Measurements from ENCODE around the gene TRAF3IP3.

TRAF3IP3 gene

DNA sequence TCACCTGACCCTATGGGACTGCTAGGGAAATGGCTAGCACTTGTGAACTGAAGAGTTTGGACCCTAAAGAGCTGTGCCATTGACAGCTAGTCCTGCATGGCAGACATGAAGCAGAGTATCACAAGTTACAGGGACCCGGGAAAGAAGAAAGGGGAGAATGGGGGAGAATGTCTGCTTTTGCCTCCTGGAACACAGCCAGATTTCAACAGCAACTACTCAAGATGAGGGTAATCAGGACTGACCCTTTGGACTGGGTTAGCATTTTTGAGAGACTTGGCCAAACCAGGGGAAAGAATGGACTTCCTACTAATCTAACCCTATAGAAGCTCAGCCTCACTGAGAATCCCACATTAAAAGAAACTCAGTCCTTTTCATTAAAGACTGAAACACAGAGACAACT lies 63.2 kb downstream of the TRAF3IP3 start:
- Histone ChIP-seq H3K9ac (ENCODE audit: low read depth, low read length) (no peak overlapping the region), H3K9me3 (ENCODE audit: insufficient read depth, low read depth, low read length) (no peaks in the 10 kb centered on the region), H3K27ac (ENCODE audit: low read length) (no peak overlapping the region), H3K4me1 (ENCODE audit: insufficient read depth, low read length) (no peaks in the 10 kb centered on the region; the same call in 1 of the 2 replicates), H3K27me3 (ENCODE audit: insufficient read depth, low read length) (peaks cover 19% of the 10 kb centered on the region), H3K4me3 (ENCODE audit: low read length) (no peak overlapping the region), H3K36me3 (ENCODE audit: insufficient read depth, low read depth, low read length) (no peaks in the 10 kb centered on the region)

DNA sequence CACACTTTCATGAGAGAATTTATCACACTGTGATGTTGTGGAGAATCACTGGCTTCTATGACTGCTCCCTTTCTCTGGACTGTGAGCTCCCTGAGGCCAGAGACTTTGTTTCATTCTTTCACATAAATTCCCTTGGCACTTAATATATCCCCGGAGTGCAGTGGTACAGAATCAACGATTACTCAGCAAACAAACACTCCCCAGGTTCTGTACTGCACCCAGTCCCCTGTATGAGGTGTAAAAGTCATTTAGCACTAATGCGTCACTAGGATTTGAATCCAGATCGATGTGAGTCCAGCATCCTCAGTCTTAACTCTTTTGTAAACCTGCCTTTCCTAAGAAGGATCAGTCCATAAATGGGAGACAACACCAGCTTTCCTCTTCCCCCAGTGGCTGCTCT lies 65.1 kb downstream of the TRAF3IP3 start:
- H3K4me1 ChIP-seq (ENCODE audit: insufficient read depth, low read length), result no peaks in the 10 kb centered on the region; the same call in 1 of the 2 replicates
- no peaks in the 10 kb centered on the region for H3K9me3 ChIP-seq (ENCODE audit: insufficient read depth, low read depth, low read length)
- H3K27ac ChIP-seq (ENCODE audit: low read length), result no peak overlapping the region
- no peaks in the 10 kb centered on the region for H3K36me3 ChIP-seq (ENCODE audit: insufficient read depth, low read depth, low read length)
- H3K27me3 ChIP-seq (ENCODE audit: insufficient read depth, low read length), result peaks cover 19% of the 10 kb centered on the region
- no peak overlapping the region for H3K4me3 ChIP-seq (ENCODE audit: low read length)
- no peak overlapping the region for H3K9ac ChIP-seq (ENCODE audit: low read depth, low read length)

DNA sequence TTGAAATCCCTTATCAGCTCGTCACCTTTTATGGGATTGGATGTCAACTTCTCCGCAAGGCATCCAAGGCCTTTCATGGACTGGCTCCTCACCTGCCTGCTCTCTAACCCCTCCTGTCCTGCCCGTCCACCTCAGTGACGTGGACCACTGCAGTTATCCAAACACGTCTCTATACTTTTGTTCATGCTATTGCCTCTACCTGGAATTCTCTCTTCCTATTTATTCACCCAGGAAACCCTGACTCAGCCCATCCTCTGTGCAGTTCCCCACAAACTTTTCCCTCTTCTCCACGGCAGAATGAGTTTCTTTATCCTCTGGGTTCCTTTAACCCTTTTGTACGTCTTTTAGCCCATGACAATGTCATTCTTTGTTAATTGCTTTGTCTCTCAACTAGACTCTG lies 66.9 kb downstream of the TRAF3IP3 start:
- H3K4me1 ChIP-seq (ENCODE audit: insufficient read depth, low read length), result no peaks in the 10 kb centered on the region
- H3K4me3 ChIP-seq (ENCODE audit: low read length), result no peak overlapping the region
- H3K9ac ChIP-seq (ENCODE audit: low read depth, low read length), result no peak overlapping the region
- no peak overlapping the region for H3K27ac ChIP-seq (ENCODE audit: low read length)
- no peaks in the 10 kb centered on the region for H3K9me3 ChIP-seq (ENCODE audit: insufficient read depth, low read depth, low read length)
- H3K36me3 ChIP-seq (ENCODE audit: insufficient read depth, low read depth, low read length), result no peaks in the 10 kb centered on the region
- peaks cover 19% of the 10 kb centered on the region for H3K27me3 ChIP-seq (ENCODE audit: insufficient read depth, low read length)

DNA sequence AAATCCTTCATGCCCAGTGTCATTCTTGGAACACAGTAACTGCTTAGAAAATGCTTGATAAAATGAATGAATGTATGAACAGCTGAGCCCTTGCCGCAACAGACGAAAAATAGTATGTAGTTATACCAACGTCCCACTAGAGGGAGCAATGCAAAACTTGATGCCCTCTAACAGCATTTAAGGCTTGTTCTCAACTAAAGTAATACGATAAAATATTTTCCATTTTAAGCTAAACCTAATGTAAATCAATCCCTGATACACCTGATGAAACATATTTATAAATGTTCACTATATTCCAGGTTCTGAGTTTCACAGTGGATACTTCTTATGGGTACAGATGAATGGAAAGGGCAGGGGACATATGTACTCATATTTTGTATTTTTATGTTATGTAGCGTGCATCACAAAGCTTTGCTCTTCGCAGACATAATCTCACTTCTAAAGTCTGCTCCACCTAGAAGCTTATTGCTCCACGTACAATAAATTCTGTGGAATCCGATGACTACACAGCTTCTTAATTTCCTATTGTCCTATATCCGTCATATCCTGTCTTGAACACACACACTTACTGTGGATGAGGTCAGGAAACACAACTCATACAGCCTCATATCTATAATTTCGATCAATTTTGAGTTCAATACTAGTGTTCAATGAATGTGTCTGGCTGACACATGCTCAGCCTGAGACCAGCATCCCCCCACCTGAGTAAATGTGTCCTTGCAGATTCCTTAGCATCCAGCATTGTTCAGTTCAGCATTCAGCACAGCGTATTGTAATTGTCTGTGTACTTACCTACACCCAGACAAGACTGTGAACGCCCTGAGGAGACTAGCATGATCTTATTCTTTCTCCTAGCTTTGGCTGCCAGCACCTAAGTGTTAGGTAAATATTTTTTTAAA lies 67.5 kb downstream of the TRAF3IP3 start:
- peaks cover 19% of the 10 kb centered on the region for H3K27me3 ChIP-seq (ENCODE audit: insufficient read depth, low read length)
- no peaks in the 10 kb centered on the region for H3K36me3 ChIP-seq (ENCODE audit: insufficient read depth, low read depth, low read length)
- H3K4me1 ChIP-seq (ENCODE audit: insufficient read depth, low read length), result no peaks in the 10 kb centered on the region
- no peak overlapping the region for H3K27ac ChIP-seq (ENCODE audit: low read length)
- no peak overlapping the region for H3K4me3 ChIP-seq (ENCODE audit: low read length)
- H3K9me3 ChIP-seq (ENCODE audit: insufficient read depth, low read depth, low read length), result no peaks in the 10 kb centered on the region
- no peak overlapping the region for H3K9ac ChIP-seq (ENCODE audit: low read depth, low read length)

DNA sequence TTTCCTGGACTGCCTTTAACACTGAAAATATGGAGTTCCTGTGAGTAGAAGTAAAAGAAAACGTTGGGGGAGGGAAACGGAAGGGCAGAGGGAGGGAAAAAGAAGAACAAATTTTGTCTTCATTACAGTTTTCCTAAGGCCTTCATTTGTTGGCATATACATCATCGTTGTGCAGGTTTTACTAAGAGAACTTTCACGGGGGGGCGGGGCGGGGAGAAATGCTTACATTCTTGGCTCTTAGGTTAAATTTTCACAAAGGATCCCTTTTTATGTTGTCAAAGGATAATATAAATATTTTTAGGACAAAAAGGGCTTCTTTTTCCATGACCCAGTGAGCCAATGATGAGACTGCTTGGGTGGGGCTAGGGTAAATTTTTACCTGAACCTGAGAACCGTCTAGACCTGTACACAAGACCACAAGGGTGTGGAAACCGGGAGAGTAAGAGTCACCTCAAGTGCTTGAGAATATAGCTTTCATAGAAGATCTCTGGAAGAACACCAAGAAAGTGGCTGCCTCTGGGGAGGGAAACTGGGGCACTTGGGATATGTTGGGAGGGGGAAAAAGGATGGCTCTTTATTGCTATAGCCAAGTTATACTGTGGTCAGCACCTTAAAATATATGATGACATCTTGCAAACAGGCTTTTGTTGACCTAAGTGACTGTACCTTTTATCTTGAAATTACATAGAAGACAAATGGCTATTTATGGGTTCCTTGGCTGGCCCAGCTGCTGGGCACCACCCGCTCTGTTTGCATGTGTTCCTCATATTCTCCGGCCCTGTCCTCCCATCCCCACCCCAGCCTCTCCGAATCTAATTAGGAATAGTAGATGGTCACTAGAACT lies 70.0 kb downstream of the TRAF3IP3 start:
- Histone ChIP-seq H3K9me3 (ENCODE audit: insufficient read depth, low read depth, low read length) (no peaks in the 10 kb centered on the region), H3K9ac (ENCODE audit: low read depth, low read length) (no peak overlapping the region), H3K36me3 (ENCODE audit: insufficient read depth, low read depth, low read length) (peaks cover 2% of the 10 kb centered on the region), H3K27ac (ENCODE audit: low read length) (no peak overlapping the region), H3K4me1 (ENCODE audit: insufficient read depth, low read length) (no peaks in the 10 kb centered on the region), H3K27me3 (ENCODE audit: insufficient read depth, low read length) (peaks cover 5% of the 10 kb centered on the region; the same call in 1 of the 2 replicates), H3K4me3 (ENCODE audit: low read length) (no peak overlapping the region)

DNA sequence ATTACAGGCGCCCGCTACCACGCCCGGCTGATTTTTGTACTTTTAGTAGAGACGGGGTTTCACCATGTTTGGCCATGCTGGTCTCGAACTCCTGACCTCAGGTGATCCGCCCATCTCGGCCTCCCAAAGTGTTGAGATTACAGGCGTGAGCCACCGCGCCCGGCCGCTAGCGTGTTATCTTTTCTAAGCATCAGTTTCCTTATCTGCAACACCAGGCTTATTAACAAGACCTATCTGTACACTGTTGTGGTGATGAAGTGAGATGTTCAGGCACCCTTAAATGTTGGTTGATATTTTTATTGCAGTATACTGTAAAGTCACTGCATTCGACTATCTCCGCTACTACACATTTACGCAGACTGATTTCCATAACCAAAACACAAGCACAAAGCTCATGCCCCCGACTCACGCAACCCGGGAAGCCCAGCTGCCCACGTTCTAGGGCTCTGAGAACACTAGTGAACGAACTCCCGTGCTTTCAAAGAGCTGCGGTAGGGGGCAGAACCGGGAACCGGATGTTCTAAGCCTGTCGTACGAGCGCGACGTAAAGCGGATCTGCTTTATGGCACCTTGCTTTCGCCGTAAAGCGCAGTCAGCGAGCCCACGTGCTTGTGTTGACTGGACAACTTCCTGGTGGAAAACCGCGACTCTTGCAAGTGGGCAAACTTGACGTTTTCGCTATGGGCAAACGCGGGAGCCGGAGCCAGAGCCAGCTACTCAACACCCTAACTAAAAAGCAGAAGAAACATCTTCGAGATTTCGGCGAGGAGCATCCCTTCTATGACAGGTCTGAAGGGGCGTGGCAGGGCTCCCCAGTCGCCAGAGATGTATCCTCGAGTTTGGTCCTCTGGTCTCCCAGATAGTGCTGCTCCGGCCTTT lies 71.8 kb downstream of the TRAF3IP3 start, which contains the start of gene UTP25:
TSS of gene UTP25 (plus strand) at position 589 of the 879 bp plus-strand sequence. CDS start at position 681, 92 bp downstream.
- peak within 1 kb of the TSS; percentile 52; the same call in 1 of the 2 replicates for H3K9ac ChIP-seq (ENCODE audit: low read depth, low read length)
- no peak within 1 kb of the TSS for H3K27ac ChIP-seq (ENCODE audit: low read length)
- peaks cover 18% of the 10 kb centered on the region for H3K36me3 ChIP-seq (ENCODE audit: insufficient read depth, low read depth, low read length)
- H3K4me1 ChIP-seq (ENCODE audit: insufficient read depth, low read length), result no peaks in the 10 kb centered on the region
- H3K9me3 ChIP-seq (ENCODE audit: insufficient read depth, low read depth, low read length), result no peaks in the 10 kb centered on the region
- H3K27me3 ChIP-seq (ENCODE audit: insufficient read depth, low read length), result no peaks in the 10 kb centered on the region
- peak within 1 kb of the TSS; percentile 81 for H3K4me3 ChIP-seq (ENCODE audit: low read length)

DNA sequence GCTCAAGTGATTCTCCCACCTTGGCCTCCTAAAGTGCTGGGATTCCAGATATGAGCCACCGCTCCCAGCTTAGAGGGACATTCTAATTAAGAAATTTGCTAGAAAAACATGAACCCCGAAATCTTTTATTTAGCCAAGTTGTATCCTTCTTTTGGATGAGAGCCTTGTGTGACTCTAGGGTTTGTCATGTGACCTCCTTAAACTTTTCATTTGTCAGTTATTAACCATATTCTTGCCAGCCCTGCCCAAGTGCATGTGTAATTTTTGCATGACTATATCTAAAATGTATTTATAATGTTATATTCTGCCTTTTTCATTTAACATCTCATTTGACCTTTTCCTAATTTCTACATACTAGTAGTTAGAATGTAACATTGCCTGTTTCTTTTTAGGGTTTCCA lies 73.9 kb downstream of the TRAF3IP3 start:
- no peak overlapping the region for H3K27ac ChIP-seq (ENCODE audit: low read length)
- no peak overlapping the region for H3K4me3 ChIP-seq (ENCODE audit: low read length)
- H3K27me3 ChIP-seq (ENCODE audit: insufficient read depth, low read length), result no peaks in the 10 kb centered on the region
- H3K36me3 ChIP-seq (ENCODE audit: insufficient read depth, low read depth, low read length), result peaks cover 39% of the 10 kb centered on the region
- H3K4me1 ChIP-seq (ENCODE audit: insufficient read depth, low read length), result no peaks in the 10 kb centered on the region
- H3K9ac ChIP-seq (ENCODE audit: low read depth, low read length), result no peak overlapping the region
- H3K9me3 ChIP-seq (ENCODE audit: insufficient read depth, low read depth, low read length), result no peaks in the 10 kb centered on the region

DNA sequence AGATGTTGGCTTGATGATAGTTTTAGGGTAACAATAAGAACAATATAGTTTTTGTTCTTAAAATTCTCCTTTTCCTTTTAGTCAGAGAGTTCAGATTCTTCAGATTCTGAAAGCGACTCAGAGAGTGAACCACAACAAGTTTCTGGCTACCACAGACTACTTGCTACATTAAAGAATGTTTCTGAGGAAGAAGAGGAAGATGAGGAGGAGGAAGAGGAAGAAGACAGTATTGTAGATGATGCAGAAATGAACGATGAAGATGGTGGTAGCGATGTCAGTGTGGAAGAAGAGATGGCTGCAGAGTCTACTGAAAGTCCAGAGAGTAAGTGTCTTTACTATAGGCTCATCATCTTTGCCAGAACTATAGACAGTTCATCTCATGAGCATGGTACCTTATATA lies 74.9 kb downstream of the TRAF3IP3 start:
- Histone ChIP-seq H3K27me3 (ENCODE audit: insufficient read depth, low read length) (no peaks in the 10 kb centered on the region), H3K9me3 (ENCODE audit: insufficient read depth, low read depth, low read length) (no peaks in the 10 kb centered on the region), H3K27ac (ENCODE audit: low read length) (no peak overlapping the region), H3K36me3 (ENCODE audit: insufficient read depth, low read depth, low read length) (peaks cover 49% of the 10 kb centered on the region), H3K4me3 (ENCODE audit: low read length) (no peak overlapping the region), H3K4me1 (ENCODE audit: insufficient read depth, low read length) (no peaks in the 10 kb centered on the region), H3K9ac (ENCODE audit: low read depth, low read length) (no peak overlapping the region)

DNA sequence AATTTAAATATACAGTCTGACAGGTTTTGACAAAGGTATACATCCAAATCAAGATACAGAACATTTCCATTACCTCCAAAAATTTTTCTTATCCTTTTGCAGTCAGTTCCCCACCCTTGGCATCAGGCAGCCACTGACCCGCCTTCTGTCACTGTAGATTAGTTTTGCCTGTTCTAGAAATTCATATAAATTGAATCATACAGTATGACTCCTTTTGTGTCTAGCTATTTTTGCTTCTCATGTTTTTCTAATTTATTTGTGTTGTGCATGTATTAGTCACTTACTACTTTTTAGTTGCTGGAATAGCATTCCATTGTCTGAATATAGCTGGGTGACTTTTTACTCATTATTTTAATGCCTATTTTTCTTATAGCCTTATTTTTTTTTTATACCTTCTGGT lies 75.8 kb downstream of the TRAF3IP3 start:
- Histone ChIP-seq H3K27ac (ENCODE audit: low read length) (no peak overlapping the region), H3K27me3 (ENCODE audit: insufficient read depth, low read length) (no peaks in the 10 kb centered on the region), H3K4me1 (ENCODE audit: insufficient read depth, low read length) (no peaks in the 10 kb centered on the region), H3K9ac (ENCODE audit: low read depth, low read length) (no peak overlapping the region), H3K4me3 (ENCODE audit: low read length) (no peak overlapping the region), H3K9me3 (ENCODE audit: insufficient read depth, low read depth, low read length) (no peaks in the 10 kb centered on the region), H3K36me3 (ENCODE audit: insufficient read depth, low read depth, low read length) (peaks cover 58% of the 10 kb centered on the region)

Data from iPS-20b (cell line).